PC-3 (cell line): ENCODE results near the gene ERICH2.

ENCODE experiments used
- CTCF ChIP-seq: fragments of 300-600 bp; sonication (generic); conservative IDR thresholded peaks from 2 replicates; pipeline ENCODE4 v1.5.1; 2017; ENCODE audit warnings: antibody characterized with exemption, low read depth, mild to moderate bottlenecking, low read length
- EZH2 ChIP-seq: fragments of 300-600 bp; sonication (generic); IDR thresholded peaks from one replicate; pipeline ENCODE4 v1.6.1; 2017; ENCODE audit warnings: antibody characterized with exemption, mild to moderate bottlenecking, low read length; ENCODE audit not compliant: unreplicated experiment
- EZH2phosphoT487 ChIP-seq: fragments of 300-600 bp; sonication (generic); IDR thresholded peaks from 2 replicates; pipeline ENCODE4 v1.6.1; 2018; ENCODE audit warnings: mild to moderate bottlenecking, antibody characterized with exemption, low read length, borderline replicate concordance

DNA sequence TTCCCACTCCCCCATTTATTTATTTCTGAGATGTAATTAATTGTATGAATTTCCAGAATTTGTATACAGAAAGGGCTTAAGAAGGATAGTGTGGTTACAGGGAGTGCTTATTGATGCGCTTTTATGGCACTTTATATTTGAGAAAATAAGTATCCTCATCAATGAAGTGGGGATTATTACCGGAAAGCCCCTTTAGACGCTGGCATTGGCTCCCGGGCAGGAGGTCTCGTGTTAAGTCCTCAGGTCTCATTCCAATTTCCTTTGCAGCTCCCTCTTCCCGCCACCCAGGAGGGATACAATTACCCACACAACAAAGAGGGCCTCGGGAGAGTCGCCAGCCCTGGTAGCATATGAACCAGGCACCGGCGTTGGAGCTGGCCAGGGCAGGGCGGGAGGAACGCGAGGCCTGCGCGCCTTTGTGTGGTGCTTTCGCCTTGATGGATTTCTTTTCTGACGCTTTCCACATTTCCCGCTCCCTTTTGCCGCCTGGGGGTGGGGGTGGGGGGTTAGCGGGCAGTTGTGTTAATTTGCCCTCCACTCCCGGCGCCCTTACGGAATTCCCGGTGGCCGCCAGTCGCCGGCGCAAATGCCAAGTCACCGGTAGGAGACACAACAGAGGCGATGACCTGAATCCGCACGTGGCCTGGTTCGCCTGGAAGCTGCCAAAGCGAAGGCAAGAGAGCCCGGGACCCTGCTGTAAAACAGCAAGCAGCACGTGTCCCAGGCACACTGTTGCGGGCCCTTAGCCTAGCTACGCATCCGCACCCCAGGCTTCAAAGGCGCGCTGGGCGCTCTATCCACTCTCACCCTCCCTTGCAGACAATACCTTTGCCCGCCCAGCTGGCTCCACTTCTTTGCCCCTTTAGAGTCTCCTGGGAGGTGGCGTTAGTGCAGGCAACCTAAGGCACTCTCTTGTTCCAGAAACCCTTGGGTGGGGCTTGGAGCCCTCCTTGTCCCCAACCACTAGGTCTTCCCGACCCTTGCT lies 49.8 kb downstream of the ERICH2 start:
- TF ChIP-seq CTCF (no peak), EZH2 (no peak), EZH2phosphoT487 (no peak)
